Esophagus muscularis mucosa (tissue), 4 donors: ENCODE measurements around the gene WDR20.

ENCODE experiments used
- CTCF ChIP-seq, 3 experiments: fragments of 200-600 bp in 2 of 3; fragments of 450-650 bp in 1 of 3; sonication (generic) in 2 of 3; IDR thresholded peaks; one replicate each; pipeline ENCODE4 v1.5.1; 2017 to 2019; ENCODE audit warnings: antibody characterized with exemption in 3 of 3, mild to moderate bottlenecking in 2 of 3, moderate library complexity in 1 of 3
- EP300 ChIP-seq: sonication (generic); formaldehyde crosslinking; IDR thresholded peaks from one replicate; pipeline ENCODE4 v1.6.1; 2017; ENCODE audit warnings: antibody characterized with exemption
- POLR2A ChIP-seq: fragments of 450-650 bp; IDR thresholded peaks from one replicate; pipeline ENCODE4 v1.6.1; 2017; ENCODE audit warnings: antibody characterized with exemption, moderate library complexity, mild to moderate bottlenecking, low read depth

- no peak for TF ChIP-seq CTCF (IDR thresholded peaks at IDR 0.05)
- TF ChIP-seq POLR2A: no peak
- no peak for TF ChIP-seq EP300
Observed at GRCh38 chr14:102139286-102140026, at the start of gene WDR20.
